HG02759 (cell line): ENCODE data around the gene PLBD1.
A peak's percentile ranks its signal among the peaks of the same experiment; 100 is the strongest.

Source experiments
- ATAC-seq: cut with Tn5 transposase; IDR thresholded peaks from one replicate; pipeline ENCODE4 v1.9.1; 2021; ENCODE audit warnings: mild to moderate bottlenecking, moderate library complexity; ENCODE audit not compliant: unreplicated experiment

The PLBD1 gene

DNA sequence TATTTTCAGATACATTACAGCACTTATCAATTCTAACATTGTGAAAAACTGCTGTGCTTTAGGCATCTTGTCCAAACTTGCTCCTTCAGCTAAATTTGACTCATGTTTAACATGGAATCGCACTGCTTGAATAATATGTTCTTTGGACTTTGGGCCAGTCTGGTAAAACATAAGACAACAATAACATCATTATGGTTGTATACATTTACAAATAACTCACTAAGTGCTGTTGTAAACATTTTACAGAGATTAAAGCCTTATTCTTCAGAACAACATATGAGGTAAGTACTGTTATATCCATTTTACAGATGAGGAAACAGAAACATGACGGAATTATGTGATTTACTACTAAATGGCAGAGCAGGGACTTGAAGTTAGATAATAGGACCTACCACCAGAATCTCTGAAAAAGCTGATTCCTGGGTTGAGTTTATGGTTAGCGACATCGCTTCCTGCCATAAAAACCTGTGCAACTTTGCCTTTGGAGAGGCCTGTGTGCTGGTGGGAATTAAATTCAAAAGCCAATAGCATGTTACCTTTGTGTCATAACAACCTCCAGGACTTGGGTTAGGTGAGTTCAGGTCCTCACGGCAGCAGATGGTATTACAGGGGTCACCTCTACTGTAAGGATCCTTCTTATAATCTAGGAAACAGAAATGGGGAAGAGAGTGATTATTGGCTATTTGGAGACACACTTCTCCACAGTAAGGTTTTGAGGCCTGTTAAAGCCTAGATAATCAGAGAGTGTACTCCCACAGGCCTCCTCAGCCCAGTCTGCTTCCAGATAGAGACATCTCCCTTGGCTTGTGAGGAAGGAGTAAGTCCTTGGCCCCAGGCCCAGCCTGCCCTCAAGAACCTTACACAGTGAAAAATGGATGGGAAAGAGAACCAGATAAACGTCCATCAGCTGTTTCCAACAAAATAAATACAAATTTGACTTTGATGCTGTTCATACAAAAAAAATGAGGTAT lies 61.8 kb downstream of the PLBD1 start:
- no peak for ATAC-seq

DNA sequence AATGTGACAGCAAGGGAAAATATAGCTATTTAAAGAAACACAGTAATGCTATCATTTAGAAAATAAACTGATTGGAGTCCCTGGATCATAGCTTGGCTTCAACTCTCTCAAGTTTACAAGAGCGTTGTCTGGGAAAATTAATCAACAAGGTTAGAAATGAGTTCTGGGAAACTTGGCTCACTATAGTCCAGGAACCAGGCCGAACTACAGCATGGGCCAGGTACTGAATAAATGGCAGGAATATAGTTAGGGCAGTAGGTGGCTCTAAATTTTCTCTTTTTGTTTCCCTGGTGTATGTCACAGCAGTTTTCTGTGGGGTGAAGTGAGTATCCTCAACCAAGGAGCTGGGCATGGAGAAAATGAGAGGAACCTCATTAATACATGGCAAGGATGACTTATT lies 72.4 kb downstream of the PLBD1 start:
- no peak for ATAC-seq

DNA sequence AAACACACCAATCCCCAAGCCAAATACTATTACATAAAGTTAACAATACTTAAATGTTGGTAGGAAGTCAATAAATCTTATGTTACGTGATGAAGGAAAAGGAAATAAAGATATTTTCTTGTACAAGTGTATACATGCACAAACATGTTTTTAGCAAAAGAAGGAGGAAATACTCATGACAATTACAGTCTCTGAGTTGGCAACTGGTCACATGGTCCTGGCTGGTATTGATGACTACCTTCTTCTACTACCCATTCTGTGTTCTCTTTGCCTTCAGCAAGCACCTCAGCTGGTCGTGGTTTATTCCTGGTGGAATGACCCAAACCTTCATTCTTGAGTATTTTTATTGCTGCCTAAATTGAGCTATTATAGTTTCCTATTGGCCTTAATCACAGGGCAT lies 84.8 kb downstream of the PLBD1 start:
- ATAC-seq = no peak

GRCh38 chr12:14482361-14482760 lies 85.3 kb downstream of the PLBD1 start:
- ATAC-seq = no peak

DNA sequence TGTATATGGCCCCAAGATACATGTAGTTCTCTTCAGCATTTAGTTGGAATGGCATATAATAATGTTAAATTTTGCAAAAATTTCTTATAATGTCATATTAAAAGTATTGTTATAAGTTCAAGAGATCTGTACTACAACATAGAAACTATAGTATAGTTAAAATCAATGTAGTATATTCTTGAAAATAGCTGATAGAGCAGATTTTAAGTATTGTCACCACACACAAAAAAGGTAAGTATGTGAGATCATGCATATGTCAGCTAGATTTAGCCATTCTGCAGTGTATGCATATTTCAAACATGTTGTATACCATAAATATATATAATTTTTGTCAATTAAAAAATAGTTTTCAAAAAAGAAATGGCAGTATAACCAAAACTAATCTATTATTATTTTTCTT lies 86.5 kb downstream of the PLBD1 start:
- no peak for ATAC-seq

DNA sequence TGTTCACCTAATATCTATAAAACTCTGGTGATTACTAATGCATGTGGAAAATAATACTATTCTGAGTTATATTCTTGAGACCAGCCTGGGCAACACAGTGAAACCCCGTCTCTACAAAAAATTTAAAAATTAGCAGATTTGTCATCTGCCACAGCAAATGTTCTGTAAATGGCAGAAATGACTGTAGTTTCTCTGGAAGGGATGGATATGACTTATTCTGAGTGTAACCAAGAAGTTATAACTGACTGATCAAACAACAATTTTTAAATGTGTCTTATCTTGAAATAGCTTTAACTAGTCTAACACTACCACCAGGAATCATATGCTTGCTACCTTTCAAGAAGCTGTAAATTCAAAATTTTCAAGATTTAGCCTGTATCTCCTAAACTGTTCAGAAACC lies 88.7 kb downstream of the PLBD1 start:
- no peak for ATAC-seq

DNA sequence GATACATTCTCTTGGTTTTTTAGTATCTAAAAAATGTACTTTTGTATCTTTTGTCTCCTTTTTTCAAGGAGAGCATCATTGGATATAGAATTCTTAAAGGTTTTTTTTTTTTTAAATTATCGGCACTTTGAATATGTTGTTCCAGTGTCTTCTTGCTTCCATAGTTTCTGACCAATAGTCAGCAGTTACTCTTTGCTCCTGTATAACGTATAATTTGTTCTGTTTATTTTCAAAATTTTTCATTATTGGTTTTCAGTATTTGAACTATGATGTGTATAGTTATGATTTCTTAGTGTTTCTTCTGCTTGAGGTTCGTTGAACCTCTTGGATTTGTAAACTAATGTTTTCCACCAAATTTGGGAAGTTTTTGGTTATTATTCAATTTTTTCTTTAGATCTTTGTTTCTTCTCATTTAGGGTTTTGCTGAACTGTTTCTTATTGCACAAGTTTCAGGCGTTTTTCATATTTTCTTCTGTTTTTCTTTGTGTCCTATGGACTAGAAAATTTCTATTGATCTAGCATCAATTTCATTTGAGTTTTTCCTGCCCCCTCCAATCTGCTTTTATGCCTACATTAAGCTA lies 93.9 kb downstream of the PLBD1 start:
- no peak for ATAC-seq

- no peak for ATAC-seq
Measured at GRCh38 chr12:14471497-14471896, 96.2 kb downstream of the PLBD1 start.

GRCh38 chr12:14460212-14460841 lies 107.4 kb downstream of the PLBD1 start:
- no peak for ATAC-seq

- ATAC-seq = peak; percentile 74
Measured at GRCh38 chr12:14454098-14454907, 113.4 kb downstream of the PLBD1 start.
